NAMALWA (cell line): Measurements from ENCODE around the gene EGFL8.
"Not testable (repeated sequence)": the region's sequence is repeated elsewhere in the genome, so short reads cannot be mapped to it uniquely, and the experiment has no call there.

ENCODE experiments used
- DNase-seq: peaks from one replicate; pipeline ENCODE4 v3.0.0-alpha.2; 2015; ENCODE audit warnings: low spot score

The EGFL8 gene

DNA sequence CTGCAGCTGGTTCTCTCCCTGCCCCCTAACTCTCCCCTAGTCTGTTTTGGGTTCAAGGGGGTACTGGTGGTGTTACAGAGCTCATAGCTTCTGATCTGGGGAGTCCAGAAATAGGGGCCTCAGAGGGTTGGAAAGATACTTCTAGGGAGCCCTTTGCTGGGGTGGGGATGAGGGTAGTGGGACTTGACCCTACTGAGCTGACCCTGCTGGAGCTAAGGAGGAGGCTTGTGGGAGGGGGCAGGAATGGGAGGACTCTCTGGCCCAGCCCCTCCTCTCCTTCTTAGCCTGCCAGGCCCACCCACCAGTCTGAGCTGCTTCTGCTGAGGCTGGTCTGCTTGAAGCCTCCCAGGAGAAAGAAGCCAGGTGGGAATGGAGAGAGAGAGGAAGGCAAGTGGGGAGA lies at the start of gene EGFL8:
Gene EGFL8 (plus strand): TSS at position 301 of the 400 bp plus-strand sequence. CDS start 1,571 bp downstream, outside the sequence.
- no peak for DNase-seq

- no peak for DNase-seq
Observed at GRCh38 chr6:32114796-32115195, 49.6 kb upstream of the EGFL8 start.

- no peak for DNase-seq
Observed at GRCh38 chr6:32115623-32116022, 48.8 kb upstream of the EGFL8 start.

DNA sequence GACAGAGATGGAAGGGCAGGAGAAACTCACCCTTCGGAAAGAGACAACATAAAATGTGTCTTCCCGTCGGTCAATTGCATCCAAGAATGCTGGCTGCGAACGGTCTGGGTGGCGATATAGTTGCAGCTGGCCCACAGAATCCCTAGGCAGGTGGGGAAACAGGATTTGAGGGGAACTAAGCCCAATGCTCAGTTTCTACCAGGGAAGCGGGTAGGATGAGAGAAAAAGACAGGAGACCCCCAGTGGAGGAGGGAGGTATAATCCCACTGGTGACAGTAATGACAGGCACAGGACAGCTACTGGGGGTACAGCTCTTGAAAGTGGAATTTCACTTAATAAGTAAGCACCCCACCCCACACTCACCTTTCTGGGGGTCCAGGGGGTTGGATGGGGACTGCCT lies 47.7 kb upstream of the EGFL8 start:
- DNase-seq, result peak; percentile 58

DNA sequence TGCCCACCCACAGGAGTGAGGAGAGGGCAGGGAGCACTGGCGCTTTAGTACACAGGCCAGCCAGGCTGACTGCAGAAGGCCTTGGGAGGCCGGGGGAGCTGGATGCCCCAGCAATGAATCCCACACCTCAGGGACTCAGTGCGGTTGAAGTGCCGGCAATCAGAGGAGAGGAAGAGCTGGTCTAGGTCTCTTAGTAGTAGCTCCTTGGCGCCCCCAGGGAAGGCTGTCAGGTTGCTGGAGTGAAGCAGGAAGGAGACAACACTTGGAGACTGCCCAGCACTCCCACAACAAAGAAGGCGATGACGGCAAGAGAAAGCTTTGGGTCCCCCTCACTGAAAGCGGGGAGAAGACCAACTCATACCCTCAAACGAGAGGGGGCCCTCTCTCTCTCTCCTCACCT lies 46.9 kb upstream of the EGFL8 start:
- DNase-seq, result no peak

GRCh38 chr6:32118782-32119628 lies 45.4 kb upstream of the EGFL8 start:
- DNase-seq, result peak; percentile 80

GRCh38 chr6:32120573-32121059 lies 43.8 kb upstream of the EGFL8 start:
- no peak for DNase-seq

GRCh38 chr6:32123681-32124080 lies 40.7 kb upstream of the EGFL8 start:
- DNase-seq, result no peak

DNA sequence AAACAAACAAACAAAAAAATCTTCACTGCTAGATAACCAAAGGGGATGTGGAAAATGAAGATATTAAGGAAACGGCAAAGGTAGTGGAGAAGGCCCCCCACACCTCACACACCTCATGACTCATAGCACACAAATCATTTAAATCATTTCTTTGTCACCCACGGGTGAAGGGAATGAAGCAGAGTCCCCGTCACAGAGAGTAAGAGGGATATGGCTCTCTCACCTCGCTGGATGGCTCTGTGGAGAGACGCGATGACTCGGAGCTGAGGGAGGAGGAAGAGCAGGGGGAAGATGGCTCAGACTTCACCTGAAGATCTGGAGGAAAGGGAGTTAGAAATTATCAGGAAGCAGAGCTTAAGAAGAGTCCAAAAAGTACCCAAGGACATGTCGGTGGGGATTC lies 37.5 kb upstream of the EGFL8 start:
- no peak for DNase-seq

DNA sequence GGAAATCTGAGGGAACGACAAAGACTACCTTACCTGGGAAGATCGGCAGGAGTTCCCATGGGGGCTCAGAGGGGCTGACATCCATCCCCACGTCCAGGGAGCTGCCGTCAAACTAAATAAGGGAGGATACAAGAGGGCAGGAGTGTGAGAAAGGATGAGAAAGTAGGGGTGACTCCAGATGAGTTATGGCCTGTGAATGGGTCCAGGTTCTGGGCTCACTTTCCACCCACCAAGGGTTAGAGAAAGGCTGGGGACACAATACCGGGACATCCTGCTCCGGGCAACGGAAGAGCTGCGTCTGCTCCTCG lies 37.0 kb upstream of the EGFL8 start:
- no peak for DNase-seq

GRCh38 chr6:32127717-32128592 lies 36.4 kb upstream of the EGFL8 start, which contains the start of gene ATF6B:
Gene ATF6B (minus strand): TSS chr6:32128246. CDS start chr6:32128207, 39 bp downstream.
- DNase-seq, result peak; percentile 100

GRCh38 chr6:32128751-32129296 lies 35.6 kb upstream of the EGFL8 start:
- no peak for DNase-seq

DNA sequence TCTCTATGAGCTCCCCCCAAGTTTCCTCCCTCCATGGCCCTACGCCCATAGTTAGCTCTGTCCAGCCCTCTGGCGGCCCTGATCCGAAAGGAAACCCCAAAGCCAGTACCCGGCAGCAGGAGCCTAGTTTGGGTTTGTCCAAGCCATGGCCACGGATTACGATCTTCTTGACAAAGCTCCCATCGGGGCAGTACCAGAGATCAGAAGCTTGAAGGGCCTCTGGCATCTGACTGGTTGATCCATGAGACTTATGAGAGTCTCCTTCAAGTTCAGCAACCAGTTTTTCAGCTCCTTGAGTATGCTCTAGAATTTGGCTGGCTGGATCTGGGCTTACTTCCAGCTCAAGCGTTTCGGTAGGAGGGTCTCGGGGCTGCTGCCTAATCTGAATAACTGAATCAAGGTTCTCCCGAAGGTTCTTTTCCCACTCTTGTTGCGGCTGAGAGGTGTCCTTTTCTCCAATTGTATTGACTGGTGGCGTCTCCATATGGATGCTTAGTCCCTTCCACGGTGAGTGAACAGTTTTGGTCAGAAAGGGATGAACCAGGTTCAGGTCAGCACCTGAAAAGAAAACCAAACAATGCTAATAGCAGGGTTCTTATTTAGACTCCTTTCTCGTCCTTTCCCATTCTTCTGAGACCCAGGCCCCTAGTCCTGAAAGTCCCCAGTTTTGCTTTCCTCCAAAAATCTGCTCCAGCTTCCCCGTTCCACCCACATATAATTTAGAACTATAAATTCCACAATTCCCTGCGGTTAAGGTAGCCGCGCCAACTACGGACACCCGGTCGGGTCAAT lies 34.9 kb upstream of the EGFL8 start:
- DNase-seq, result no peak

DNA sequence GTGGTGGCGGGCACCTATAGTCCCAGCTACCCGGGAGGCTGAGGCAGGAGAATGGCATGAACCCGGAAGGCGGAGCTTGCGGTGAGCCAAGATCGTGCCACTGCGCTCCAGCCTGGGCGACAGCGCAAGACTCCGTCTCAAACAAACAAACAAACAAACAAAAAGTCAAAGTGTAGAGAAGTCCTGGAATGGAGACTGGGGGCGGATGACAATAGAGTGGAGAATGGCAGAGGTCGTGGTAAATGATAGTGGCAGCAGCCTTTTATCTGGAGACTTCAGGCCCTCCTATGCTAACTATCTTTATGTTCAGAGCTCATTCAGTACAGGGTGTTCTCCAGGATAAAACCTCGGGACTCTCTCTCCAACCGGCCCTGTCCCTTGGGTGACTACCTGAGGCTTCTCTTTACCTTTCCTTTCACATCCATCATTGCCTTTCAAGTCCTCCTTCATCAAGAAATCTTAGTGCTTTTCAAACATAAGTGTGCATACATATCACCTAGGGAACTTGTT lies 32.9 kb upstream of the EGFL8 start:
- DNase-seq, result no peak

GRCh38 chr6:32132110-32132509 lies 32.3 kb upstream of the EGFL8 start:
- DNase-seq, result no peak

DNA sequence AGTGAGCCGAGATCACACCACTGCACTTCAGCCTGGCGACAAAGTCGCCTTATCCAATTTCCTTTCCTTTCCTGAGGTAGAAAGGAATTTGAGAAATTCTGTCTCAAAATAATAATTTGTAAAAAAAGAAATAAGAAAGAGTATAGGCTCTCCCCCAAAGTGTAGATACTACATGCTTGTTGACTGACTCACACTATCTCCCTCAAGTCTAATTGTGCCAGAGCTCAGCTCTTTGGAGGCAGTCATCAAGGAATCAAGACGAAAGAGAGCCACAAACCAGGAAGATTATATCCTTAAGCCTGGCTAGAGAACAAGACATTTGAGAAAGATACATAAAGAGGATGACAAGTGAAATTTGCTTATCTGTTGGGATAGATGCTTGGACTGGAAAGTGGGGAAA lies 30.6 kb upstream of the EGFL8 start:
- no peak for DNase-seq

DNA sequence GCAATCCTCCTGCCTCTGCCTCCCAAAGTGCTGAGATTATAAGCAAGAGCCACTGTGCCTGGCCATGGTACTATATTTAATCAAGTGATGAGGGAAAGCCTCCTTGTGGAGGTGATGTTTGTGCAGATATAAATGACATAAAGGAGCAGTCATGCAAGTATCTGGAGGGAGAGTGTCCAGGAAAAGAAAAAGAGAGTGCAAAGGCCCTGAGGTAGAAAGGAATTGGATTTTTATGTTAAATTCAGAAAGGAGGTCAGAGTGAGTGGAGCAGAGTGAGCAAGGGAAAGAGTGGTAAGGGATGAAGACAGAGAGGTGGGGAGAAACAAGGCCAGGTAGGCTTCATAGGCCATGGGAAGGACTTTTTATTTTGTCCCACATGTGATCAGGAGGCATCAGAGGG lies 26.9 kb upstream of the EGFL8 start:
- no peak for DNase-seq

DNA sequence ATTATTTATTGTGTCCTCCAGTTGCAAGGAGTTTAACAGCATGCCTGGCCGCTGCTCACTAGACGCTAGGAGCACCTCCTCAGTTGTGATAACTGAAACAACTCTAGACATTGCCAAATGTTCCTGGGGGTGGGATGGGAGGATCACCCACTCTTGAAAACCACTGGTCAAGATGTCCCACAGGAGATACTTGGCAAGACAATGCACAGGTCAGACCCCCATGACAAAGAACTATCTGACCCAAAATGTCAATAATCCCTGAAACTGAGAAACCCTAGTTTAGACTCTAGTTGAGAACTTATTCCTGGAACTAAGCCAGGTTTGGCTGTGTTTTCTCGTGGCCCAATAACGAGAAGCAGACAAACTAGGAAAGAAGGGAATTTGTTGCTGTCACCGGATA lies 24.8 kb upstream of the EGFL8 start:
- no peak for DNase-seq

- DNase-seq, result no peak
Observed at GRCh38 chr6:32140420-32141046, 23.9 kb upstream of the EGFL8 start.

DNA sequence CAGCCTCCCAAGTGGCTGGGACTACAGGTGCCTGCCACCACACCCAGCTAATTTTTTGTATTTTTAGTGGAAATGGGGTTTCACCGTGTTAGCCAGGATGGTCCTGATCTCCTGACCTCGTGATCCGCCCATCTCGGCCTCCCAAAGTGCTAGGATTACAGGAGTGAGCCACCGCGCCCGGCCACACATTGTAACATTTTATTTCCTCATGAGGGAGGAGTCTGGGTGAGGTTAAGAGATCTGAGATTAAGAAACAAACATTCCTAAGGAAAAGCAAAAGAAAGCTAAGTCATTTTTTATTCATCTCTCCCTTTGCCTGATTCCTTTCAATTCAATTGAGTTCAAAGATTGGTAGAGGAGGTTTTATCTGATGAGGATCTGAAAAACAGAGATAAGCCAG lies 20.2 kb upstream of the EGFL8 start:
- not testable (repeated sequence) for DNase-seq

DNA sequence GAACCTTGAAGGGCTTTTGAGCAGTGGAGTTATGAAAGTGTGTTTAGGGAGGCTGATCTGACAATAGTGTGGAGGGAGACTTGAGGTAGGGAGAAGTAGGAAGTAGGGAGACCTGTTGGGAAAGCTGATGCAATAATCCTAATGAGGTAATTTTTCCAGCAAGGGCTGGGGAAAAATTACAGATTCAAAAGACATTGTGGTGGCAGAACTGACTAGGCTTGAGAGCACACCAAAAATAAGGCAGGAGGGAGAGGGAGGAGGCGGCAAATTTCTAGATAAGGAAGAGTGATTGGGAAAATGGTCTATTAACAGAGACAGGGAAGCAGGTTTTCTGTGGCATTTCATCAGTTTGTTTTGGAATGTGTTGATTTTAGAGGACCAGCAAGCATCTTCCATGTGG lies 18.1 kb upstream of the EGFL8 start:
- DNase-seq, result no peak
